ES-I3 (cell line): ENCODE results near the gene NCOA3.

Source experiments
- H3K36me3 ChIP-seq: 2 replicates; pipeline ENCODE4 v1.6.1; 2013; ENCODE audit warnings: mild to moderate bottlenecking, low read length, control low read depth, moderate library complexity; ENCODE audit not compliant: insufficient read depth
- H3K4me1 ChIP-seq: 2 replicates; pipeline ENCODE4 v1.6.1; 2013; ENCODE audit warnings: mild to moderate bottlenecking, control low read depth, low read length; ENCODE audit not compliant: insufficient read depth
- H3K9ac ChIP-seq: 2 replicates; pipeline ENCODE4 v1.6.1; 2013; ENCODE audit warnings: low read depth, mild to moderate bottlenecking, low read length, moderate library complexity
- H3K9me3 ChIP-seq: 2 replicates; pipeline ENCODE4 v1.6.1; 2013; ENCODE audit warnings: mild to moderate bottlenecking, low read length, moderate library complexity; ENCODE audit not compliant: control insufficient read depth, insufficient read depth

The NCOA3 gene

GRCh38 chr20:47642624-47643023 lies 140.9 kb downstream of the NCOA3 start:
- H3K36me3 ChIP-seq: peaks cover 15% of the 10 kb centered on the region
- H3K9me3 ChIP-seq: no peaks in the 10 kb centered on the region
- no peaks in the 10 kb centered on the region for H3K4me1 ChIP-seq
- H3K9ac ChIP-seq: no peak overlapping the region

DNA sequence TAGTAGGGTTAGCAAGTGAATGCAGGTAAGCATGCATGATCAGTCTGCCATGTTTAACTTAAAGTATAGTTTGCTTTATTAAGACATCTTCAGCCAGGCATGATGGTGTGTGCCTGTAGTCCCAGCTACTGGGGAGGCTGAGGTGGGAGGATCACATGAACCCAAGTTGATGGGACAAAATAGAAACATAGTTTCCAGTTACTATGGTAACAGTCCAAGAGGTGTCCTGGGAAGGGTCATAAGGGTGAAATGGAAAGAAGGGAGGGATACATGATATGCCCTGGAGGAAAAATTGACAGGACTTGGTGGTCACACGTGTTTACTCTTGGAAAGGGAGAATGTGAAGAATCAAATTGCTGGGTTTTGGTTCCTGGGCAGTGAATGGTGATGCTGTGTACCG lies 143.9 kb downstream of the NCOA3 start:
- Histone ChIP-seq H3K4me1 (peaks cover 14% of the 10 kb centered on the region), H3K36me3 (peaks cover 7% of the 10 kb centered on the region), H3K9ac (no peak overlapping the region)

GRCh38 chr20:47647994-47648393 lies 146.3 kb downstream of the NCOA3 start:
- H3K36me3 ChIP-seq: peaks cover 17% of the 10 kb centered on the region; the same call in 1 of the 2 replicates

More for the DNA sequence above, 143.9 kb downstream of the NCOA3 start:
- H3K9me3 ChIP-seq: no peaks in the 10 kb centered on the region

GRCh38 chr20:47648943-47649342 lies 147.3 kb downstream of the NCOA3 start:
- no peaks in the 10 kb centered on the region for H3K9me3 ChIP-seq
- H3K9ac ChIP-seq: no peak overlapping the region
- peaks cover 19% of the 10 kb centered on the region for H3K36me3 ChIP-seq
- peaks cover 20% of the 10 kb centered on the region for H3K4me1 ChIP-seq

More at GRCh38 chr20:47647994-47648393, 146.3 kb downstream of the NCOA3 start:
- Histone ChIP-seq H3K4me1 (peaks cover 14% of the 10 kb centered on the region), H3K9me3 (no peaks in the 10 kb centered on the region), H3K9ac (no peak overlapping the region)

- H3K4me1 ChIP-seq: peaks cover 30% of the 10 kb centered on the region
- no peak overlapping the region for H3K9ac ChIP-seq
- peaks cover 22% of the 10 kb centered on the region for H3K36me3 ChIP-seq
- H3K9me3 ChIP-seq: no peaks in the 10 kb centered on the region
Measured at GRCh38 chr20:47652301-47652700, 150.6 kb downstream of the NCOA3 start.

GRCh38 chr20:47652794-47653193 lies 151.1 kb downstream of the NCOA3 start:
- Histone ChIP-seq H3K9me3 (no peaks in the 10 kb centered on the region), H3K4me1 (peaks cover 30% of the 10 kb centered on the region), H3K9ac (no peak overlapping the region), H3K36me3 (peaks cover 22% of the 10 kb centered on the region)

GRCh38 chr20:47653869-47654268 lies 152.2 kb downstream of the NCOA3 start:
- Histone ChIP-seq H3K4me1 (peaks cover 25% of the 10 kb centered on the region), H3K9me3 (no peaks in the 10 kb centered on the region), H3K9ac (no peak overlapping the region), H3K36me3 (peaks cover 22% of the 10 kb centered on the region)

- H3K4me1 ChIP-seq: peaks cover 21% of the 10 kb centered on the region
- H3K36me3 ChIP-seq: peaks cover 22% of the 10 kb centered on the region
- H3K9me3 ChIP-seq: no peaks in the 10 kb centered on the region
- H3K9ac ChIP-seq: no peak overlapping the region
Measured at GRCh38 chr20:47654370-47654769, 152.7 kb downstream of the NCOA3 start.

DNA sequence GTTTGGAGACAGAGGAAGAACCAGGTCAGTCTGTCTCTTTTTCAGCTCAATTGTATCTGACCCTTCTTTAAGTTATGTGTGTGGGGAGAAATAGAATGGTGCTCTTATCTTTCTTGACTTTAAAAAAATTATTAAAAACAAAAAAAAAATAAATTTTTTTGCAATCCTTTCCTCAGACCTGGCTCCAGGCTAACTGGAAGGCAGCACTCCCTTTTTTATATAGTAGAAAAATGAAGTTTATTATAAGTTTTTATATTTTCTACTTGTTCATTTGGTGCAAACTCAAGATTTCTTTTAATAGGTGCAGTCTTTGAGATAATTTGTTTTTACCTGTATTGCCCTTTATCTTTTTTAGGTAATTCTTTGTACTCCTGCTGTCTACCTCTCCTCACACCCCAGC lies 153.9 kb downstream of the NCOA3 start:
- peaks cover 28% of the 10 kb centered on the region for H3K36me3 ChIP-seq
- H3K9me3 ChIP-seq: no peaks in the 10 kb centered on the region
- peaks cover 16% of the 10 kb centered on the region for H3K4me1 ChIP-seq
- H3K9ac ChIP-seq: no peak overlapping the region

- Histone ChIP-seq H3K9me3 (no peaks in the 10 kb centered on the region), H3K4me1 (peaks cover 16% of the 10 kb centered on the region), H3K9ac (no peak overlapping the region), H3K36me3 (peaks cover 25% of the 10 kb centered on the region)
Measured at GRCh38 chr20:47656318-47656717, 154.6 kb downstream of the NCOA3 start.

DNA sequence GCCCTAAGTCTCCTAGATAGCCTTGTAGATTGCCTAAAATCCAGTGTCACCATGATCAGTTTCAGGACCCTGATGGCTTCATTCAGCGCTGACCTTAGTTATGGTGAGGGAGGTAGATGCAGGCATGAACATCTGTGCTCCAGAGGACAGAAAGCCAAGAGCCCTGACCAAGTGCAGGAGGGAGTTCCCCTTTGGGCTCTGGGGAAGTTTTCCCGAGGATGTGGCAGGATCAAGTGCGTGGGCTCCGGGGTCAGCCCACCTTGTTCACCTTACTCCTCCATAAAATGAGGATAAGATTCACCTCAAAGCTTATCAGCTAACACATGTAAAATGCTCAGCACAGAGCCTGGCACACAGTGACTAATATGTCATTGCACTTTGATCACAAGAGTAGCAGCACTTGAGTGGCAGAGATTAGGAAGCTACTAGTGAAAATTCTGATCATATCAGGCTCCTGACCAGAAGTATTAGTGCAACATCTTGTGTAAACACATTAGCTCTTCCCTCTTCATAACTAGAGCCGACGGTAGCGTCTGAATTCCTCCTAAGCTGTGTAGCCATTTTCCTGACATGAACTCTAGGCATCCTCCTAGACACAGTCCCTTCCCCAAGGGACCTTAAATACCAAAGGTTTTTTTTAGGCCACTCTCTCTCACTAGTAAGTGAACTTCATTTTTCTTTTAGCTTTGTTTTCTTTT lies 158.4 kb downstream of the NCOA3 start:
- peaks cover 10% of the 10 kb centered on the region for H3K4me1 ChIP-seq
- no peak overlapping the region for H3K9ac ChIP-seq
- H3K9me3 ChIP-seq: no peaks in the 10 kb centered on the region
- peaks cover 14% of the 10 kb centered on the region; the same call in 1 of the 2 replicates for H3K36me3 ChIP-seq

DNA sequence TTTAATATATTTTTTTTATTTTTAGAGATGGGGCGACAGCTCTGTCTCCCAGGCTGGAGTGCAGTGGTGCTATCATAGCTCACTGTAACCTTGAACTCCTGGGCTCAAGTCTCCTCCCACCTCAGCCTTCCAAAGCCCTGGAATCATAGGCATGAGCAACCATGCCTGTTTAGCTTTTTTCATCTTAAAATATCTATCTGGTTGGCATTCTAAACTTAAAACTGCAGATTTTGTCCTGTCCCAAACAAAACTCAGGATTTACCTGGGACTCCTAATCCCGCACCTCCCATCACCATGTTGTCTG lies 158.9 kb downstream of the NCOA3 start:
- H3K9me3 ChIP-seq: no peaks in the 10 kb centered on the region
- H3K36me3 ChIP-seq: peaks cover 13% of the 10 kb centered on the region; the same call in 1 of the 2 replicates
- peaks cover 14% of the 10 kb centered on the region for H3K4me1 ChIP-seq
- no peak overlapping the region for H3K9ac ChIP-seq

DNA sequence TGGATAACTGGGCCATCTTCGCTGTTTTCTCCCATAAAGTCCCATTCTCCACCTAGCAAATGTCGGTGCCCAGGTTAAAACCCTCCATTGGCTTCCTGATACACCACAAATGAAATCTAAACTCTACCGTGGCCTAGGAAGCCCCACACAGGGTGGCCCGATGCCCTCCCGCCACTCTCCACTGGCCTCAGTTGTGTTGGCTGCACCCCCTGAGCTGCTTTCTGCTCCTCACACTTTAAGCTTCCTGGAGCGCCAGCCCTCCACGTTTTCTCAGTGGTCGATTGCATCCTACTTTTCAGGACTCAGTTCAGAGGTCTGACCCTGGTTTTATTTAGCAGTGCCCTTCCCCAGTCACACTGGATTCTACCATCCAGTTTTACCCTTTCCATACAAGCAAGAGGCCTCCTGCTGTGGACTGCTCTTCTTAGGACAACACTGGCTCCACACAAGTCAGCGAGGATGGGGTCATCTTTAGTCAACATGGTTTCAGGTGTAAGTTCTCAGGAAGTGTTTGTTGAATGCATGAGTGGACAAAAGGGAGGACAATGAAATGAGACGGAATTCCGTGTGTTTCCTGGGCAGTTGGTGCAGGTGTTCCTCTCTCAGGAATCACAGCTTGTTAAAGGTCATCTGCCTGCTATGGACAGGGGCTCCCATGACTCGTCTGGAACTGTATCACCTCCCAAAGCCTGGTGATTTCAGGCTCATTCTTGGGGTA lies 159.5 kb downstream of the NCOA3 start:
- Histone ChIP-seq H3K9ac (no peak overlapping the region), H3K9me3 (no peaks in the 10 kb centered on the region), H3K4me1 (peaks cover 14% of the 10 kb centered on the region), H3K36me3 (peaks cover 13% of the 10 kb centered on the region; the same call in 1 of the 2 replicates)

DNA sequence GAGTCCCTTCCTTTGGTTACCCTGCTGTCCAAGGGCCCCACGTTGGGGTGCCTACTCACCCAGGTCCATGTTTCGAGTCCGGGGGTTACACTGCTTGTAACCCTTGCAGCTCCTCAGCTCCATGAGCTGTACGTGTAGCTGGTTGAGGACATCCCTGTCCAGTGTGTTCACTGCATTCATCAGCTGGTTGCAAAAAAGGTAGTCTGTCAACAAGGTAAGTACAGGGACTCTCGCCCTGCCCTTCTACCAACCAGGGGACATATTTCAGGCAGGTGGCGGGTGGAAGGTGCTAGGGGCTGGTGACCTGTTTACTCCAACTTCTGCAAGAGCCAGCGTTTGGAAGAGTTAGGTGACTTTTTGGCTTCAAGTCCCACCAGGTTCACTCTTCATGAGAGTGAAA lies 160.0 kb downstream of the NCOA3 start:
- H3K4me1 ChIP-seq: peaks cover 14% of the 10 kb centered on the region
- no peaks in the 10 kb centered on the region for H3K9me3 ChIP-seq
- peaks cover 13% of the 10 kb centered on the region; the same call in 1 of the 2 replicates for H3K36me3 ChIP-seq
- H3K9ac ChIP-seq: no peak overlapping the region
